HG03159 (cell line): ENCODE results near the gene MC1R.
"Not testable (repeated sequence)": the region's sequence is repeated elsewhere in the genome, so short reads cannot be mapped to it uniquely, and the experiment has no call there.

Experiments
- ATAC-seq: cut with Tn5 transposase; IDR thresholded peaks from one replicate; pipeline ENCODE4 v1.9.1; 2021; ENCODE audit warnings: mild to moderate bottlenecking, moderate library complexity; ENCODE audit not compliant: unreplicated experiment

Gene MC1R

GRCh38 chr16:89918453-89919347 lies at the start of gene MC1R:
MC1R (plus strand) TSS chr16:89918862; CDS start chr16:89919259, 397 bp downstream.
- no peak for ATAC-seq

GRCh38 chr16:89869911-89870310 lies 48.8 kb upstream of the MC1R start:
- no peak for ATAC-seq

- no peak for ATAC-seq
Observed at GRCh38 chr16:89870440-89870839, 48.2 kb upstream of the MC1R start.

GRCh38 chr16:89871895-89872294 lies 46.8 kb upstream of the MC1R start:
- ATAC-seq: no peak

GRCh38 chr16:89873109-89873971 lies 45.3 kb upstream of the MC1R start, which contains the start of gene TCF25:
TCF25 (plus strand) TSS chr16:89873592; CDS start chr16:89873668, 76 bp downstream.
- ATAC-seq: peak; percentile 42

- ATAC-seq: peak; percentile 53
Observed at GRCh38 chr16:89873972-89874689, 44.5 kb upstream of the MC1R start.

GRCh38 chr16:89879123-89879522 lies 39.5 kb upstream of the MC1R start:
- not testable (repeated sequence) for ATAC-seq

GRCh38 chr16:89880477-89881367 lies 37.9 kb upstream of the MC1R start:
- ATAC-seq: no peak

- ATAC-seq: no peak
Observed at GRCh38 chr16:89881368-89881730, 37.3 kb upstream of the MC1R start.

- ATAC-seq: no peak
Observed at GRCh38 chr16:89883346-89884040, 35.2 kb upstream of the MC1R start.

GRCh38 chr16:89884041-89884421 lies 34.6 kb upstream of the MC1R start:
- no peak for ATAC-seq

- ATAC-seq: no peak
Observed at GRCh38 chr16:89887243-89887642, 31.4 kb upstream of the MC1R start.

- ATAC-seq: no peak
Observed at GRCh38 chr16:89890200-89890599, 28.5 kb upstream of the MC1R start.

GRCh38 chr16:89890886-89891657 lies 27.6 kb upstream of the MC1R start:
- no peak for ATAC-seq

GRCh38 chr16:89892055-89892630 lies 26.5 kb upstream of the MC1R start:
- no peak for ATAC-seq

- ATAC-seq: no peak
Observed at GRCh38 chr16:89892635-89893034, 26.0 kb upstream of the MC1R start.

GRCh38 chr16:89893642-89894548 lies 24.8 kb upstream of the MC1R start:
- ATAC-seq: no peak
